GM12864 (cell line): ENCODE data around the gene DDO.

Experiments
- DNase-seq: peaks from one replicate; pipeline ENCODE4 v3.0.0-alpha.2; 2011; ENCODE audit warnings: low read depth
- H3K4me3 ChIP-seq: 2 replicates; pipeline ENCODE4 v1.5.1; 2011; ENCODE audit warnings: mild to moderate bottlenecking, low read depth, low read length, control low read depth
- CTCF ChIP-seq: IDR thresholded peaks from 2 replicates; pipeline ENCODE4 v1.5.1; 2011; ENCODE audit warnings: low read depth, mild to moderate bottlenecking, moderate library complexity, low read length, control low read depth, inconsistent platforms; ENCODE audit errors: missing control alignments

Gene DDO

GRCh38 chr6:110434961-110435602 is 19.7 kb upstream of the DDO start:
- DNase-seq: no peak
- no peak overlapping the region for H3K4me3 ChIP-seq
- TF ChIP-seq CTCF: no peak

GRCh38 chr6:110432285-110432900 is 17.0 kb upstream of the DDO start:
- no peak for TF ChIP-seq CTCF
- DNase-seq: no peak
- H3K4me3 ChIP-seq: no peak overlapping the region

GRCh38 chr6:110430741-110431140 is 15.4 kb upstream of the DDO start:
- H3K4me3 ChIP-seq: no peak overlapping the region
- TF ChIP-seq CTCF: no peak
- no peak for DNase-seq

- DNase-seq: no peak
- H3K4me3 ChIP-seq: no peak overlapping the region
- no peak for TF ChIP-seq CTCF
Observed at GRCh38 chr6:110430236-110430635, 14.9 kb upstream of the DDO start.

GRCh38 chr6:110428153-110428552 is 12.8 kb upstream of the DDO start:
- no peak for TF ChIP-seq CTCF
- H3K4me3 ChIP-seq: no peak overlapping the region
- DNase-seq: no peak

- H3K4me3 ChIP-seq: no peak overlapping the region
- DNase-seq: no peak
- no peak for TF ChIP-seq CTCF
Observed at GRCh38 chr6:110425816-110426215, 10.4 kb upstream of the DDO start.

GRCh38 chr6:110422444-110422822 is 7.1 kb upstream of the DDO start:
- TF ChIP-seq CTCF: no peak
- H3K4me3 ChIP-seq: no peak overlapping the region
- no peak for DNase-seq
